GM12872 (cell line): ENCODE measurements around the gene ATP5F1D.

Source experiments
- TF ChIP-seq, protein P1 (sequence below): IDR thresholded peaks from 3 replicates; pipeline ENCODE4 v1.5.1; 2011; ENCODE audit warnings: low read depth, mild to moderate bottlenecking, low read length, moderate library complexity; ENCODE audit not compliant: insufficient read depth

The ATP5F1D gene

DNA sequence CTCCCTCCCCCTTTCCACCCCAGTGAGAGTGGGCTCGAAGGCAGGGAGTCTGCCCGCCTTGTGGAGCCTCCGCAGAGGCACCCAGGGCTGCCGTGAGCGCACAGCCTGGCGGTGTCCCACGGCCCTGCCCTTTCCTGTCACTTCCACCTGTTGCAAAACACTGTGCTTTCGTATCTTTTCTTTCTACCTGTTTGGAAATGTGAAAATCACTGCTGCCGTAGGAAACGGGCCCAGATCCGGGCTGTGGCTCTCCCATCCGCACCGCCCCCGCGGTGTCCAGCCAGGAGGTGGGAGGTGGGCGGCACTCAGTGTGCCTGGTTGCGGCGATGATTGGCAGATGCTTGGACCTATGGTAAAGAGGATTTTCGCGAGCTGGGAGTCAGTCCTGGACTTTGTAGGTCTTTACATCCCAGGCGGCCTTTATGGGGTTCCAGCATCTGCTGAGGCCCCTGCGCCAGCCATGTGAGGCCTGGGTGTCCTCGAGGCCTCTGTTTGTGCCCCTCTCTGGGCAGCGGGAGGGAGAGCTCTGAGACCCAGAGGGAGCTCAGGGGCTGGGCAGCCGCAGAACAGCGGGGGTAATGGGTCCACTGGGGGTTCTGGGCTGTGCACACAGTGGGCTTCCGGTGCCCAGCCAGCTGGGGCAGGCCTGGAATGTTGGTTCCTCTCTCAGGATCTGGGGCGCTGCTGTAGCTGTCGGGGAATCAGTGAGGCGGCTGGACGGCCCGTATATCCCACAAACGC is 29.9 kb upstream of the ATP5F1D start:
- TF ChIP-seq, protein P1, sequence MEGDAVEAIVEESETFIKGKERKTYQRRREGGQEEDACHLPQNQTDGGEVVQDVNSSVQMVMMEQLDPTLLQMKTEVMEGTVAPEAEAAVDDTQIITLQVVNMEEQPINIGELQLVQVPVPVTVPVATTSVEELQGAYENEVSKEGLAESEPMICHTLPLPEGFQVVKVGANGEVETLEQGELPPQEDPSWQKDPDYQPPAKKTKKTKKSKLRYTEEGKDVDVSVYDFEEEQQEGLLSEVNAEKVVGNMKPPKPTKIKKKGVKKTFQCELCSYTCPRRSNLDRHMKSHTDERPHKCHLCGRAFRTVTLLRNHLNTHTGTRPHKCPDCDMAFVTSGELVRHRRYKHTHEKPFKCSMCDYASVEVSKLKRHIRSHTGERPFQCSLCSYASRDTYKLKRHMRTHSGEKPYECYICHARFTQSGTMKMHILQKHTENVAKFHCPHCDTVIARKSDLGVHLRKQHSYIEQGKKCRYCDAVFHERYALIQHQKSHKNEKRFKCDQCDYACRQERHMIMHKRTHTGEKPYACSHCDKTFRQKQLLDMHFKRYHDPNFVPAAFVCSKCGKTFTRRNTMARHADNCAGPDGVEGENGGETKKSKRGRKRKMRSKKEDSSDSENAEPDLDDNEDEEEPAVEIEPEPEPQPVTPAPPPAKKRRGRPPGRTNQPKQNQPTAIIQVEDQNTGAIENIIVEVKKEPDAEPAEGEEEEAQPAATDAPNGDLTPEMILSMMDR: no peak

DNA sequence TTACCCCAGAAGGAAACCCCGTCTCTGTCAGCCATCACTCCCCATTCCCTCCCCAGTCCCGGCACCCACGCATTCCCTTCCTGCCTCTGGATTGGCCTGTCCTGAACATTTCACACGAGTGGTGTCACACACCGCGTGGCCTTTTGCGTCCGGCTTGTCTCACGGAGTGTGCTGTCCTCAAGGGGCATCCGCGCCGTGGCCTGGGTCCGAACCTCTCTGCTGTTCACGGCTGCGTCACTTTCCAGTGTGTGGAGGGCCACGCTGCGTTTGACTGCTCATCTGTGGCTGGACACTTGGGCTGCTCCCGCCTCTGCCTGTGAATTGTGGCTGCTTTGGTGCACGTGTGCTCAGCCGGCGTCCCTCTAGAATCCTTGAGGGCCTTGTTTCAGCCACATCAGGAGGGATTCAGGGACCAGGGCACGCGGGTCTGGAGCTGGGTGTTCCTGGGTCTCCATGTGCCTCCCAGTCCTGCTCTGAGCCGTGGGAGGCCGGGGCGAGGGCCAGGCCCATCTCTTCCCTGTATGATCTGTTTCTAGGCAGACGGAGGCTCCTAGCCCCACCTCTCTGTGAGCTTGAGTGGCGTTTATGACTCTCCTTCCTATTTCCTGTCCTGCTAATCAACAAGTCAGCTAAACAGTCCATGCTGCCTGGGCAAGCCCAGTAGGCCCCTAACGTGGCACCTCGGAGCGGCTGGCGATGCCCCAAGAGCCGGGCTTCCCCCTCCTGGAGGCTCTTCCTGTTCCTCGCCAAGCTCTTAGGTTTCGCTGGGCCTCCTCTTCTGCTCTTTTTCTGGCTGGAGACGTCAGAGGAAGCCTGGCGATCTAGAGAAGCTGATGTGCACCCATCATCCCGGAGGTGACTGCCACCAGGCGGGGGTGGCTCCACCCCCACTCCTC is 27.9 kb upstream of the ATP5F1D start:
- TF ChIP-seq, protein P1: no peak

DNA sequence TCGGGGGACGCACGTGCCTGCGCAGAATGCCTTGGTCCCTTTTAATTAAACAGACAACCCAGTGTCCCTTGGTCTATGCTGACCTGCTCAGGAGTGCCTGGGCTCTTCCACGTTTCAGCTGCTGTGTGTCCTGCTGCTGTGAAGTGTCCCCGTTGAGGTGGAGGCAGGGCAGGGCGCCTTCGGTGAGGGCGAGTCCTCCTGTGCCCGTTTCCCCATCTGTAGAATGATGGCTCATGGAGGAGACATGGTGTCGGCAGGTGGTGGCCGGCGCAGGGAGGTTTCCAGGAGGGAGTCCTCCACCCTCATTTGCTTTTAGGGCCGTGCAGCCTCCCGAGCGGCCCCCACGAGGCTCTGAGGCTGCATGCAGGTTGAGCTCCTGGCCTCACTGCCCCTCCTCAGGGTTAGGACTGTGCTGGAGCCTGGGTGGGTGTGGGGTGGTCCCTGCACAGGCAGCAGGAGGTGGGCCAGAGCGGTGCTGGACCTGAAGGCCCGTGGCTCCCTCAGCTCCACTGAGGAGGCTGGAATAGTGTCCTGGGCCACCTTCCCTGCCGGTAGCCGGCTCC is 27.2 kb upstream of the ATP5F1D start:
- TF ChIP-seq, protein P1: no peak

DNA sequence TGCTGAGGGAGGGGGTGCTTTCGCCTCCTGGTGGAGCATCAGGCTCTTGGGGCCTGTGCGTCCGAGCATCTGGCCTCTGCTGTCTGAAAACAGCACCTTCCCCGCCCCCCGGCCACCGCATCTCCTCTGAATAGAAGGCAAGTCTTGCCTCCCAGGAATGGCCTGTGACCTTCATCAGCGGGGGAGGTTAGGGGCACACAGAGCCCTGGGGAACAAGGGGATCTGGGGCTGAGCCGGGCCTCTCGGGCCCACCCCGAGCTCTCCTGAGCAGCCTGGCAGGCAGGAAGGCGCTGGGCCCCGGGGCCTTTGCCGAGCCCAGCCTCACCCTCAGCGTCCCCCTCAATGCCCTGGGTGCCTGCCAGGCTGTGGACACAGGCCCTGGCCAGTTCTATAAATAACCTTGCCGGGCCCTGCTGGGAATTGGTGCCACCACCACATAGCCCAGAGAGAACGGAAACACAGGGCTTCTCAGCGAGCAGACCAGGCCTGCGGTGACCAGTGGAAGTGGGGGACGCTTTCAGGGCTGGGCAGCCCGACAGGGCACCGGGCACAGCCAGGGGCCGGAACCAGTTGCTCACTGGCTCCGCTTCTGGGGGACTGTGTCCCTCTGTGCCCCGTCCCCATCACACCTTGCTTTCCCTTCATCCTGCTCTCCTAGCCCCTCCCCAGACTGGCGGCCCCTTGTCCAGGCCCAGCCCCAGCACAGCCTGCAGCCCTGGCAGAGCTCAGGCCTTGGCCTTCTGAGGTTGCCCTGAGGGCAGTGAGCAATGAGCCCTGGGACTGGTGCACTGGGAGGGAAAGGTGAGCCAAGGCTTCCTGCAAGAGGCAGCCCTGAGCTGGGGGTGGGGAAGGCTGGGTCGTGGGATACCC is 26.5 kb upstream of the ATP5F1D start:
- TF ChIP-seq, protein P1: no peak

DNA sequence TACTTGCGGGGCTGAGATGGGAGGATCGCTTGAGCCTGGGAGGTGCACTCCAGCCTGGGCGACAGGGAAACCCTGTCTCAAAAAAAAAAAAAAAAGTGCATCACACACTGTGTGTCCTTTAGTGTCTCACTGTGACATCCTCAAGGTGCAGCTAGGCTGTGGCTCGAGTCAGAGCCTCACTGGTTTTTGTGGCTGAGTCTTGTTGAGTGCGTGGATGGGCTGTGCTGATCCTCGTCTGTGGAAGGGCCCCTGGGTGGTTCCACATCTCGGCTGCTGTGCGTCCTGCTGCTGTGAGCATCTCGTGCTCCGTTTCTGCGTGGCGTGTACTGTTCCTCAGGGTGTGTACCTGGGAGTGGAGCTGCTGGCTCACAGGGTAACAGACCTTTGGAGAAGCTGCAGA is 24.8 kb upstream of the ATP5F1D start:
- TF ChIP-seq, protein P1: no peak

DNA sequence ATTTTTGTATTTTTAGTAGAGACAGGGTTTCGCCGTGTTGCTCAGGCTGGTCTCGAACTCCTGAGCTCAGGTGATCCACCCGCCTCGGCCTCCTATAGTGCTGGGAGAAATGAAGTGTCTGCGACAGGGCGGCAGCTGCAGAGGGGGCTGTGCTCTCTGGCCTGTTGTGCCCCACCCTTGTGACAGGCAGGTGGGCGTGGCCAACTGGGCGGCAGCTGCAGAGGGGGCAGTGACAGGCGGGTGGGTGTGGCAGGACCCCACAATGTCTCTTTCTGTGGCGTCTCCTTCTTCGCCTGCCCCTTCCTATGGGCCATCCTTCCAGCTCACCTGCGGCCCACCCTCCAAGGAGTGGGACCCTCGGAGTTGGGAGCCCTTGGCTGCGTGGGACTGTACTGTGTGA is 24.2 kb upstream of the ATP5F1D start:
- TF ChIP-seq, protein P1: no peak
